KMS-11 (cell line): ENCODE results near the gene CSTB.

Experiments
- H2AFZ ChIP-seq: fragments of 200-600 bp; sonication (generic); 2 replicates; pipeline ENCODE4 v1.6.1; 2016; ENCODE audit warnings: antibody characterized with exemption, mixed run types, low read depth
- H3K27ac ChIP-seq: fragments of 200-600 bp; sonication (generic); 2 replicates; pipeline ENCODE4 v1.6.1; 2016; ENCODE audit warnings: mild to moderate bottlenecking, mixed run types
- H3K27me3 ChIP-seq: fragments of 200-600 bp; sonication (generic); 2 replicates; pipeline ENCODE4 v1.6.1; 2017; ENCODE audit warnings: mild to moderate bottlenecking, low read depth, mixed run types, moderate library complexity; ENCODE audit not compliant: insufficient read depth
- H3K36me3 ChIP-seq: fragments of 200-600 bp; sonication (generic); 2 replicates; pipeline ENCODE4 v1.6.1; 2017; ENCODE audit warnings: mild to moderate bottlenecking, mixed run types; ENCODE audit not compliant: insufficient read depth
- H3K4me1 ChIP-seq: fragments of 200-600 bp; sonication (generic); 2 replicates; pipeline ENCODE4 v1.6.1; 2016; ENCODE audit warnings: mild to moderate bottlenecking, low read depth, mixed run types; ENCODE audit not compliant: poor library complexity, severe bottlenecking
- H3K4me2 ChIP-seq: fragments of 200-600 bp; sonication (generic); 2 replicates; pipeline ENCODE4 v1.7.0; 2016; ENCODE audit warnings: mild to moderate bottlenecking, mixed run types
- H3K4me3 ChIP-seq: fragments of 200-600 bp; sonication (generic); IDR thresholded peaks from 2 replicates; pipeline ENCODE4 v1.6.1; 2017; ENCODE audit warnings: low read depth, low read length, mixed read lengths; ENCODE audit not compliant: insufficient read depth
- H3K79me2 ChIP-seq: fragments of 200-600 bp; sonication (generic); 2 replicates; pipeline ENCODE4 v1.6.1; 2016; ENCODE audit warnings: low read depth, mixed run types; ENCODE audit not compliant: insufficient read depth
- H3K9ac ChIP-seq: fragments of 200-600 bp; sonication (generic); 2 replicates; pipeline ENCODE4 v1.6.1; 2016; ENCODE audit warnings: mild to moderate bottlenecking, mixed run types
- H4K20me1 ChIP-seq: fragments of 200-600 bp; sonication (generic); 2 replicates; pipeline ENCODE4 v1.6.1; 2016; ENCODE audit warnings: mild to moderate bottlenecking, mixed run types; ENCODE audit not compliant: insufficient read depth
- TF ChIP-seq, protein P1 (sequence below): fragments of 200-600 bp; sonication (generic); conservative IDR thresholded peaks from 2 replicates; pipeline ENCODE4 v1.6.1; 2017; ENCODE audit warnings: low read depth, mild to moderate bottlenecking, antibody characterized with exemption, low read length, moderate library complexity, mixed read lengths

CSTB gene

DNA sequence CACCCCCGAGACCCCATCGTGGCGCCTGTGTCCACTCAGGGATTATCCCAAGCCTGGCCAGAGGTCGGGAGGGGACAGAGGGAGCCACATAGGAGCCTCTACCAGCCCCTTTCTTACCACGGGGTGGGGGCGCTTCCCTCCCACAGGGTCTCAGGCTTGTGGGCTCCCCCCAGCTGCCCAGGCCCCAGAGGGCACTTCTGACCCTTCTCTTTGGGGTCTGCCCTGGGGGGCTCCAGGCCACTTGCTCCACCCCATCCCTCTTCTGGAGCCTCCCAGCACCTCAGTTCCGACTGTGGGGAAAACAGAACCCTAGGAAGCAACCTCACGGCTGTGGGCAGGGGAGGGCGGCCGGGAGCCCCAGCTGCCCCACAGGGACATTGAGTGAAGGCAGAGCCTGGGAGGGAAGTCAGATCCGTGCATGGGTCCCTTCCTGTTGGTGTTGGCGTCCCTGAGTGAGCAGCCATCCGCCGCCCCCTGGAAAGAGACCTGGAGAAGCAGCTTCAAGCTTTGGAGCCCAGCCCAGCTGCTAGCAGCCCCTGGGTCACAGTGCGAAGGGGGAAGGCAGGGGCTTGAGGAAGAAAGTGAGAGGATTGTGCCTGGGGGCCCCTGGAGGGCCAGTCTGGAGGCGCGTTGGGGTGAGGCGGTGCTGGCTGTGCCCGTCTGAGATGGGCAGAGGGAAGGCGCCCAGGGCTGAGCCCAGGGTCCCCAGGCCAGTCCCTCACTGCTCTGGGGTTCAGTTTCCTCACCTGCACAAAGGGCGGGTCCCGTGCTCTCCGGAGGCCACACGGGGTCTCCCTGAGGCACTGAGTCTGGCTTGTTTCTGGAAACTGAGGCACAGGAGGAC lies 35.4 kb upstream of the CSTB start:
- Histone ChIP-seq H3K4me1 (peaks cover 7% of the 10 kb centered on the region), H3K27ac (no peak overlapping the region), H2AFZ (0 out of 2 replicates have a peak overlapping the region, but pooled peaks have one; percentile 2), H3K36me3 (no peaks in the 10 kb centered on the region), H3K79me2 (no peaks in the 10 kb centered on the region), H3K9ac (no peak overlapping the region; the same call in 1 of the 2 replicates), H3K4me3 (no peak overlapping the region), H4K20me1 (no peaks in the 10 kb centered on the region), H3K27me3 (no peaks in the 10 kb centered on the region), H3K4me2 (peak overlapping the region; percentile 17; the same call in 1 of the 2 replicates)
- TF ChIP-seq, protein P1, sequence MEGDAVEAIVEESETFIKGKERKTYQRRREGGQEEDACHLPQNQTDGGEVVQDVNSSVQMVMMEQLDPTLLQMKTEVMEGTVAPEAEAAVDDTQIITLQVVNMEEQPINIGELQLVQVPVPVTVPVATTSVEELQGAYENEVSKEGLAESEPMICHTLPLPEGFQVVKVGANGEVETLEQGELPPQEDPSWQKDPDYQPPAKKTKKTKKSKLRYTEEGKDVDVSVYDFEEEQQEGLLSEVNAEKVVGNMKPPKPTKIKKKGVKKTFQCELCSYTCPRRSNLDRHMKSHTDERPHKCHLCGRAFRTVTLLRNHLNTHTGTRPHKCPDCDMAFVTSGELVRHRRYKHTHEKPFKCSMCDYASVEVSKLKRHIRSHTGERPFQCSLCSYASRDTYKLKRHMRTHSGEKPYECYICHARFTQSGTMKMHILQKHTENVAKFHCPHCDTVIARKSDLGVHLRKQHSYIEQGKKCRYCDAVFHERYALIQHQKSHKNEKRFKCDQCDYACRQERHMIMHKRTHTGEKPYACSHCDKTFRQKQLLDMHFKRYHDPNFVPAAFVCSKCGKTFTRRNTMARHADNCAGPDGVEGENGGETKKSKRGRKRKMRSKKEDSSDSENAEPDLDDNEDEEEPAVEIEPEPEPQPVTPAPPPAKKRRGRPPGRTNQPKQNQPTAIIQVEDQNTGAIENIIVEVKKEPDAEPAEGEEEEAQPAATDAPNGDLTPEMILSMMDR = no peak

DNA sequence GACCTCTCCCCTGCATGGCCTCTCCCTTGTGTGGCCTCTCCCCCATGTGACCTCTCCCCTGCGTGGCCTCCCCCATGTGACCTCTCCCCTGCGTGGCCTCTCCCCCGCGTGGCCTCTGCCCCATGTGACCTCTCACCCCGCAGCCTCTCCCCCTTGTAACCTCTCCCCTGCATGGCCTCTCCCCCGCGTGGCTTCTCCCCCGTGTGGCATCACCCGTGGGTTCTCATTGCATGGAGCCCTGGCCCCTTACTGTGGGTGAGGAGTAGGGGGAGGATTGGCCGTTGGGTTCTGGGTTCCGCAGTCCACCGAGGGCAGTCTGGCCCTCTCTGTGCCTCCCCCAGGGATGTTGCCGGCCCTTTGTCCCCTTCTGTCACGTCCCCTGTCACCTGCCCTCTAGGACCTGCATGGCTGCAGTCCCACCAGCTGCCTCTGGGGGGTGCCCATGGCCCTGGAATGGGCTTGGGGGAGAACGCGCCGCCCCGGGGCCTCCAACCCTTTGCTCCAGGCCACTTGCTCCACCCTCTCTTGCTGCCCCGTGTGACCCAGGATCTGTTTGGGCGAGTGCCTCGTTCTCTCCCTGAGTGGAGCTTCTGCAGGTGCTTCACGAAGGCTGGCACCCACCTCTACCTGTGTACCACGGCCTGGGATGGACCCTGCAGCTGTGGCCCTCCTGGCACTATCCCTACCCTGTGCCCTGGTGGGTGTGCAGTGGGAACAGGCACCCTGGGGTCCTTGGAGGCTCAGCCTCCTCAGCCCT lies 34.6 kb upstream of the CSTB start:
- H3K79me2 ChIP-seq = no peaks in the 10 kb centered on the region
- H3K4me3 ChIP-seq = no peak overlapping the region
- peaks cover 13% of the 10 kb centered on the region for H3K4me1 ChIP-seq
- H3K36me3 ChIP-seq = no peaks in the 10 kb centered on the region
- no peaks in the 10 kb centered on the region for H4K20me1 ChIP-seq
- TF ChIP-seq, protein P1 = peak; percentile 97
- 0 out of 2 replicates have a peak overlapping the region, but pooled peaks have one; percentile 2 for H2AFZ ChIP-seq
- peak overlapping the region; percentile 17; the same call in 1 of the 2 replicates for H3K4me2 ChIP-seq
- H3K9ac ChIP-seq = no peak overlapping the region; the same call in 1 of the 2 replicates
- no peak overlapping the region for H3K27ac ChIP-seq
- no peaks in the 10 kb centered on the region for H3K27me3 ChIP-seq

DNA sequence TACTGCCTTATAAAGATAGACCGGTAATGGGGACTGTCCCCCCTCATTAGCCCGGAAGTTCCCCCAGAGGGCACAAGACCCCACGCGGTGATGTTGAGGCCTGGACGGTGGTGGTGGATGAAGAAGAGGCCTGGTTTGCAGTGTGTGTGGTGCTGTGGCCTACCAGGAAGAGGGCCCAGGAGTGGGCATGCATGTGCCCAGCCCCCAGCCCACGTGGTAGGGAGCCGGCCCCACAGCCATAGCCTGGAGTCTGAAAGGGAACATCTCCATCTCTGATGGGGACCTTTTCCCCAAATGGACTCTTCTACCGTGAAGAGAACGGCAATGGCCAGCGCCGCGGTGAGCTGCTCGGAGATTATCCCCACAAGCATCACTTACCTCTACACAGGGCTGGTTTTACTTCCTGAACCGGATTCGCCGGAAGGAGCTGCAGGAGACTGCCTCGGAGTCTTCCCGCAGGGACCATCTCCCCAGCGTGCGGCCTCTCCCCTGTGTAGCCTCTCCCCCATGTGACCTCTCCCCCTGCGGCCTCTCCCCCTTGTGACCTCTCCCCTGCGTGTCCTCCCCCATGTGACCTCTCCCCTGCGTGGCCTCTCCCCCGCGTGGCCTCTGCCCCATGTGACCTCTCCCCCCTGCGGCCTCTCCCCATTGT lies 33.9 kb upstream of the CSTB start:
- no peak overlapping the region for H3K4me3 ChIP-seq
- no peak overlapping the region for H3K27ac ChIP-seq
- no peaks in the 10 kb centered on the region for H3K27me3 ChIP-seq
- no peak overlapping the region for H3K4me2 ChIP-seq
- peaks cover 15% of the 10 kb centered on the region for H3K4me1 ChIP-seq
- no peak overlapping the region for H3K9ac ChIP-seq
- no peak overlapping the region for H2AFZ ChIP-seq
- no peaks in the 10 kb centered on the region for H3K79me2 ChIP-seq
- TF ChIP-seq, protein P1 = no peak
- no peaks in the 10 kb centered on the region for H3K36me3 ChIP-seq
- H4K20me1 ChIP-seq = no peaks in the 10 kb centered on the region

DNA sequence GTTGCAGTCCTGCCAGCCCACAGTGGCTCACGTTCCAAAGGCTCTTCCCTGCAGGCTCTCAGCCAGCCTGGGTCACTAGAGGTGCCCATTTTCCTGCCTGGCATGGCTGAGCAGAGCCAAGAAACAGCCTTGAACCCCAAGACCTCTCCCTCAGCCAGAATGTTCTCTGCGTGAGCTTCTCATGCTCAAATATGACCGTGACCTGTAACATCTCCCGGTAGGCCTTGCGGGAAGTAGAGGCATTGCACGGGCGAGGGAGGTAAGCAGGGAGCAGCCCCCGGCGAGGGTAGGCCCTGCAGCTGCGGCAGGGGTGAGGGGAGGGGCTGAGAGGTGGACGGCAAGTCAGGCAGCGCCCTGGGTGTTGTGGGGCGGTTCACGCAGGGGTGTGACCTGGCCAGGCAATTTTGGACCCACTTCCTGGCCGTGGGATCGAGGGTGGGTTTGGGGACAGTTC lies 33.3 kb upstream of the CSTB start:
- Histone ChIP-seq H4K20me1 (no peaks in the 10 kb centered on the region), H3K27me3 (no peaks in the 10 kb centered on the region), H3K36me3 (no peaks in the 10 kb centered on the region; the same call in 1 of the 2 replicates), H3K27ac (no peak overlapping the region), H3K4me1 (peaks cover 20% of the 10 kb centered on the region), H3K4me2 (no peak overlapping the region), H3K9ac (no peak overlapping the region), H3K4me3 (no peak overlapping the region), H2AFZ (no peak overlapping the region), H3K79me2 (no peaks in the 10 kb centered on the region)
- TF ChIP-seq, protein P1 = no peak
